HCT116 (cell line): ENCODE results near the gene KAT6B. TPM values are rescaled to one million over a fixed set of nuclear protein-coding genes. Genes with fewer than 3 reads are reported as not detected.

Experiments used
- ATAC-seq: fragments of 200-7000 bp; cut with Tn5 transposase; 2 replicates; pipeline ENCODE4 v1.9.1; 2020; ENCODE audit warnings: mild to moderate bottlenecking, moderate library complexity
- BruUV-seq: library from RNA; stranded (reverse); fragments of 400-500 nt; replicated peaks from 2 replicates; lab custom pipeline; 2021; lab: Mats Ljungman, UMichigan
- CTCF ChIA-PET: fragments of 300-600 bp; sonication (Branson Sonifier 250); formaldehyde crosslinking; loops from one replicate; lab custom pipeline; 2021; ENCODE audit warnings: antibody characterized with exemption; lab: Charles Lee
- POLR2A ChIA-PET: fragments of 300-600, 350-600 bp; sonication (Branson Sonifier 250); formaldehyde crosslinking; loops from one replicate; lab custom pipeline; 2021; ENCODE audit warnings: antibody characterized with exemption; lab: Charles Lee
- RAD21 ChIA-PET, 2 experiments: fragments of 300-600 bp; sonication (Branson Sonifier 250); formaldehyde crosslinking; loops; one replicate each; lab custom pipeline; 2023; ENCODE audit warnings: low total read pairs in 2 of 2; ENCODE audit not compliant: uncharacterized antibody in 2 of 2, unreplicated experiment in 2 of 2, low non-redundant PET in 1 of 2; lab: Charles Lee
- DNase-seq: peaks from one replicate; pipeline ENCODE4 v3.0.0-alpha.2; 2010; ENCODE audit warnings: low read depth, low spot score
- H2AFZ ChIP-seq: fragments of 200-600 bp; shearing (Covaris generic), sonication (generic); 2 replicates; pipeline ENCODE4 v1.6.1; 2017; ENCODE audit warnings: low read depth, mixed run types, mixed read lengths, antibody characterized with exemption, low read length; ENCODE audit not compliant: poor library complexity, severe bottlenecking
- H3K27ac ChIP-seq: 2 replicates; pipeline ENCODE4 v1.5.1; 2012; ENCODE audit warnings: low read depth, low read length
- H3K27me3 ChIP-seq: fragments of 200-600 bp; sonication (generic); 2 replicates; pipeline ENCODE4 v1.6.1; 2016; ENCODE audit warnings: mixed run types, low read length, mixed read lengths; ENCODE audit not compliant: insufficient read depth
- H3K36me3 ChIP-seq, 2 experiments: fragments of 200-500 bp in 1 of 2; fragments of 200-600 bp in 1 of 2; sonication (Bioruptor generic) in 1 of 2; sonication (generic) in 1 of 2; 2 replicates each; pipeline versions ENCODE4 v1.5.1 to v1.6.1; 2014 to 2016; ENCODE audit warnings: low read length in 2 of 2, inconsistent platforms in 1 of 2, mixed read lengths in 1 of 2, mixed run types in 1 of 2; ENCODE audit not compliant: insufficient read depth in 2 of 2, control insufficient read depth in 1 of 2
- H3K4me1 ChIP-seq, 2 experiments: fragments of 200-600 bp in 1 of 2; sonication (generic) in 1 of 2; 2 replicates each; pipeline versions ENCODE4 v1.5.1 to v1.6.1; 2012 to 2017; ENCODE audit warnings: low read length in 2 of 2, inconsistent platforms in 1 of 2, mild to moderate bottlenecking in 1 of 2, mixed read lengths in 1 of 2, mixed run types in 1 of 2, moderate library complexity in 1 of 2; ENCODE audit not compliant: insufficient read depth in 2 of 2, control insufficient read depth in 1 of 2
- H3K4me2 ChIP-seq: fragments of 200-600 bp; sonication (generic); 2 replicates; pipeline ENCODE4 v1.6.1; 2017; ENCODE audit warnings: mixed run types, low read length, mixed read lengths
- H3K4me3 ChIP-seq, 2 experiments: fragments of 200-600 bp in 1 of 2; sonication (generic) in 1 of 2; replicated peaks in 1 of 2; 2 replicates each; pipeline ENCODE4 v1.5.1; 2011 to 2016; ENCODE audit warnings: low read length in 2 of 2, control low read depth in 1 of 2, low read depth in 1 of 2, mild to moderate bottlenecking in 1 of 2, mixed read lengths in 1 of 2, mixed run types in 1 of 2
- H3K79me2 ChIP-seq: fragments of 200-600 bp; sonication (generic); 2 replicates; pipeline ENCODE4 v1.6.1; 2017; ENCODE audit warnings: mild to moderate bottlenecking, mixed run types, low read length, moderate library complexity, mixed read lengths; ENCODE audit not compliant: insufficient read depth
- H3K9ac ChIP-seq: fragments of 200-600 bp; sonication (generic); 2 replicates; pipeline ENCODE4 v1.6.1; 2016; ENCODE audit warnings: low read length, mixed read lengths
- H3K9me2 ChIP-seq: fragments of 200-600 bp; sonication (generic), shearing (Covaris generic); 2 replicates; pipeline ENCODE4 v1.6.1; 2017; ENCODE audit warnings: mixed run types, mild to moderate bottlenecking, moderate library complexity; ENCODE audit not compliant: insufficient read depth
- H3K9me3 ChIP-seq, 2 experiments: fragments of 200-500 bp in 1 of 2; fragments of 200-600 bp in 1 of 2; sonication (Bioruptor generic) in 1 of 2; sonication (generic) in 1 of 2; 2 replicates each; pipeline ENCODE4 v1.6.1; 2014 to 2017; ENCODE audit warnings: low read length in 2 of 2, mixed read lengths in 2 of 2, inconsistent platforms in 1 of 2, low read depth in 1 of 2, mild to moderate bottlenecking in 1 of 2, mixed run types in 1 of 2, moderate library complexity in 1 of 2; ENCODE audit not compliant: control insufficient read depth in 1 of 2, insufficient read depth in 1 of 2
- H4K20me1 ChIP-seq: fragments of 200-600 bp; sonication (generic), shearing (Covaris generic); 2 replicates; pipeline ENCODE4 v1.6.1; 2017; ENCODE audit warnings: mixed run types, mild to moderate bottlenecking, moderate library complexity; ENCODE audit not compliant: insufficient read depth
- ATF3 ChIP-seq: IDR thresholded peaks from 2 replicates; pipeline ENCODE4 v1.6.1; 2012
- CBX3 ChIP-seq: IDR thresholded peaks from 2 replicates; pipeline ENCODE4 v1.6.1; 2012; ENCODE audit warnings: low read depth
- CEBPB ChIP-seq: IDR thresholded peaks from 2 replicates; pipeline ENCODE4 v1.6.1; 2012; ENCODE audit warnings: low read depth
- EGR1 ChIP-seq: IDR thresholded peaks from 2 replicates; pipeline ENCODE4 v1.6.1; 2012; ENCODE audit warnings: low read depth
- EZH2 ChIP-seq: fragments of 200-600 bp; sonication (generic); IDR thresholded peaks from 2 replicates; pipeline ENCODE4 v1.6.1; 2017; ENCODE audit warnings: antibody characterized with exemption, mixed run types
- EZH2phosphoT487 ChIP-seq: fragments of 200-600 bp; IDR thresholded peaks from 2 replicates; pipeline ENCODE4 v1.6.1; 2018; ENCODE audit warnings: antibody characterized with exemption, borderline replicate concordance
- FOSL1 ChIP-seq: IDR thresholded peaks from 2 replicates; pipeline ENCODE4 v1.6.1; 2012; ENCODE audit warnings: low read depth
- MAX ChIP-seq: IDR thresholded peaks from 2 replicates; pipeline ENCODE4 v1.6.1; 2012
- POLR2A ChIP-seq: IDR thresholded peaks from 2 replicates; pipeline ENCODE4 v1.7.0; 2011; ENCODE audit warnings: borderline replicate concordance; ENCODE audit not compliant: insufficient read depth, insufficient read length; ENCODE audit errors: extremely low read depth
- POLR2AphosphoS5 ChIP-seq: IDR thresholded peaks from 2 replicates; pipeline ENCODE4 v1.6.1; 2011; ENCODE audit warnings: mild to moderate bottlenecking, low read depth, low read length, moderate library complexity
- SIN3A ChIP-seq: IDR thresholded peaks from 2 replicates; pipeline ENCODE4 v1.6.1; 2012; ENCODE audit warnings: low read depth
- SP1 ChIP-seq: IDR thresholded peaks from 2 replicates; pipeline ENCODE4 v1.6.1; 2012; ENCODE audit warnings: low read depth
- SRF ChIP-seq: IDR thresholded peaks from 2 replicates; pipeline ENCODE4 v1.6.1; 2012; ENCODE audit warnings: low read depth
- TCF7L2 ChIP-seq: IDR thresholded peaks from 2 replicates; pipeline ENCODE4 v1.7.0; 2011; ENCODE audit warnings: borderline replicate concordance, inconsistent platforms; ENCODE audit not compliant: insufficient read depth, insufficient read length; ENCODE audit errors: extremely low read depth
- YY1 ChIP-seq: IDR thresholded peaks from 2 replicates; pipeline ENCODE4 v1.6.1; 2011; ENCODE audit warnings: low read length, low read depth, moderate library complexity, mild to moderate bottlenecking; ENCODE audit not compliant: insufficient replicate concordance; ENCODE audit errors: extremely low read depth
- ZBTB33 ChIP-seq: IDR thresholded peaks from 2 replicates; pipeline ENCODE4 v1.6.1; 2011; ENCODE audit warnings: mild to moderate bottlenecking, low read length, moderate library complexity; ENCODE audit not compliant: insufficient replicate concordance; ENCODE audit errors: extremely low read depth
- ZFX ChIP-seq: fragments of 450-650 bp; IDR thresholded peaks from 2 replicates; pipeline ENCODE4 v1.6.1; 2017
- ZNF274 ChIP-seq: fragments of 200-500 bp; sonication (Bioruptor generic); IDR thresholded peaks from 2 replicates; pipeline ENCODE4 v1.6.1; 2014; ENCODE audit warnings: mild to moderate bottlenecking, low read depth, low read length, inconsistent platforms
- intact Hi-C: fragments of 100-400 bp; cut with micrococcal nuclease; formaldehyde crosslinking; loops from 2 replicates; pipeline ENCODE4 v1.10.0; 2022
- total RNA-seq: library from RNA; stranded (reverse); gene quantifications from one replicate; pipeline ENCODE4 v1.2.1, GENCODE V29; 2021; ENCODE audit not compliant: unreplicated experiment

Gene KAT6B
- total RNA-seq, 1 experiment from 2014 or later = 17.8 TPM

- Histone ChIP-seq H3K4me3 (no peak overlapping the region), H3K27me3 (no peaks in the 10 kb centered on the region), H3K36me3 (no peaks in the 10 kb centered on the region), H3K9me2 (no peaks in the 10 kb centered on the region), H2AFZ (no peak overlapping the region), H3K79me2 (peaks cover 15% of the 10 kb centered on the region), H3K27ac (no peak overlapping the region), H3K9me3 (no peaks in the 10 kb centered on the region), H3K9ac (no peak overlapping the region), H3K4me1 (peaks cover 0 to 2% of the 10 kb centered on the region in 2 experiments; a peak in 1 of 4 replicates), H4K20me1 (no peaks in the 10 kb centered on the region)
- ChIA-PET POLR2A (no interaction called here), CTCF (no interaction called here), RAD21 (no interaction called here)
- DNase-seq (no peak), ATAC-seq (no peak)
- intact Hi-C loops = no loop called here
- no TSS peak for BruUV-seq
- TF ChIP-seq POLR2AphosphoS5 (no peak), ATF3 (no peak), SP1 (no peak), FOSL1 (no peak), EZH2phosphoT487 (no peak), ZBTB33 (no peak), EZH2 (no peak), EGR1 (no peak)
- TF ChIP-seq, all 23 proteins: peak for 0
- H3K4me2 ChIP-seq = no peak overlapping the region
These were observed 29.0 kb downstream of the KAT6B start for GRCh38 chr10:74855439-74855838.

DNA sequence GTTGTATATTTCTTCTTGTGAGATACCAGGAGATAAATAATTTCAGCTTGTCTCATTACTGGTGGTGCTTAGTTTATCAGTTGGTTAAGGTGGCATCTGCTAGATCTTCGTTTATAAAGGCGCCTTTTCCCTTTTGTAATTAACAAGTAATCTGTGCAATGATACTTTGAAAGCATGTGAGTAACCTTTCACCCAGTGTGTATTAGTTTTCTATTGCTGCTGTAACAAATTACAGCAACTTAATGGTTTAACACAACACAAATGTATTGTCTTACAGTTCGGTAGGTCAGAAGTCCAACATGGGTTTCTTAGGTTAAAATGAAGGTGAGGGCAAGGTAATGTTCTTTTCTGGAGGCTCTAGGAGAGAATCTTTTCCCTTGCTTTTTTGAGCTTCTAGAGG, 30.5 kb downstream of the KAT6B start:
- ATAC-seq (no peak), DNase-seq (no peak)
- no peaks in the 10 kb centered on the region for H3K9me3 ChIP-seq
- no TSS peak for BruUV-seq
- peaks cover 8% of the 10 kb centered on the region for H3K79me2 ChIP-seq
- RAD21 ChIA-PET = no interaction called here
- H3K4me2 ChIP-seq = no peak overlapping the region
- CTCF ChIA-PET = no interaction called here
- intact Hi-C loops = no loop called here
- POLR2A ChIA-PET = no interaction called here
- no peaks in the 10 kb centered on the region for H3K9me2 ChIP-seq
- no peak overlapping the region for H3K27ac ChIP-seq
- H4K20me1 ChIP-seq = no peaks in the 10 kb centered on the region
- H3K4me3 ChIP-seq = no peak overlapping the region
- H2AFZ ChIP-seq = no peak overlapping the region
- peaks cover 0 to 2% of the 10 kb centered on the region in 2 experiments; a peak in 1 of 4 replicates for H3K4me1 ChIP-seq
- no peaks in the 10 kb centered on the region for H3K36me3 ChIP-seq
- H3K27me3 ChIP-seq = no peaks in the 10 kb centered on the region
- H3K9ac ChIP-seq = no peak overlapping the region
- TF ChIP-seq YY1 (no peak), EGR1 (no peak), CEBPB (no peak), SIN3A (no peak), SRF (no peak), POLR2A (no peak), ZFX (no peak), CBX3 (no peak), TCF7L2 (no peak), FOSL1 (no peak), ATF3 (no peak), ZNF274 (no peak), MAX (no peak), EZH2 (no peak)
